Endothelial cell of umbilical vein (primary cell): ENCODE results near the gene CCDC81.

Experiments used
- EZH2 ChIP-seq: IDR thresholded peaks from 2 replicates; pipeline ENCODE4 v1.6.1; 2012; ENCODE audit warnings: borderline replicate concordance, low read depth, mild to moderate bottlenecking, moderate library complexity, low read length, inconsistent platforms; ENCODE audit not compliant: severe bottlenecking
- POLR2A ChIP-seq: IDR thresholded peaks from 2 replicates; pipeline ENCODE4 v1.6.1; 2012; ENCODE audit warnings: low read depth, mild to moderate bottlenecking, control low read depth, low read length
- TF ChIP-seq, protein P1 (sequence below), 2 donors: IDR thresholded peaks; 1 replicate in 1 of 2; 2 replicates in 1 of 2; pipeline ENCODE4 v1.5.1; 2011; ENCODE audit warnings: low read length in 2 of 2, mild to moderate bottlenecking in 2 of 2, moderate library complexity in 2 of 2, control low read depth in 1 of 2, inconsistent platforms in 1 of 2, low read depth in 1 of 2; ENCODE audit not compliant: insufficient read depth in 1 of 2; ENCODE audit errors: extremely low read depth in 1 of 2
- TF ChIP-seq, protein P2 (sequence below): IDR thresholded peaks from 2 replicates; pipeline ENCODE4 v1.6.1; 2011; ENCODE audit not compliant: insufficient read depth, insufficient read length

DNA sequence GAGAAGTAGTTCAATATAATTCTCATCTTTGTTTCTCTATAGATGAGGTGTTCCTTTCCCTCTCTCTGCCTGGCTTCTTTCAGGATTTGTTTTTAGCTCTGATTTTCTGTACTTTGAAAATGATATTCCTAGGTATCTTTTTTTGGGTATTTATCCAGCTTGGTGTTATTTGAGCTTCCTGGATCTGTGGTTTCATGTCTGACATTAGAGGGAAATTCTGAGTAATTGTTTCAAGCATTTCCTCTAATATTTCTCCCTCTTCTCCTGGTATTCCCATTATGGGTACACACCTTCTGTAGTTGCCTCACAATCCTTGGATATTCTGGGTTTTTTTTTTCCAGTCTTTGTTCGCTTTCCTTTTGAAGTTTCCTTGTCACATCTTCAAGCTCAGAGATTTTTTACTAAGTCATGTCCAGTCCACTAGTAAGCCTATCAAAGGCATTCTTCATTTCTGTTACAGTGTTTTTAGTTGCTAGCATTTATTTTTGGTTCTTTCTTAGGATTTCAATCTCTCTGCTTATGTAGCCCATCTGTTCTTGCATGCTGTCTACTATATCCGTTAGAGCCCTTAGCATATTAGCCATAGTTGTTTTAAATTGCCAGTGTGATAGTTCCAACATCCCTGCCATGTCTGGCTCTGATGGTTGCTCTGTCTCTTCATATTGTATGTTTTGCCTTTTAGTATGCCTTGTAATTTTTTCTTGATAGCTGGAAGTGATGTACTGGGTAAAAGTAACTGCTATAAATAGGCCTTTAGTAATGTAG lies 5.8 kb downstream of the CCDC81 start:
- TF ChIP-seq, protein P1, sequence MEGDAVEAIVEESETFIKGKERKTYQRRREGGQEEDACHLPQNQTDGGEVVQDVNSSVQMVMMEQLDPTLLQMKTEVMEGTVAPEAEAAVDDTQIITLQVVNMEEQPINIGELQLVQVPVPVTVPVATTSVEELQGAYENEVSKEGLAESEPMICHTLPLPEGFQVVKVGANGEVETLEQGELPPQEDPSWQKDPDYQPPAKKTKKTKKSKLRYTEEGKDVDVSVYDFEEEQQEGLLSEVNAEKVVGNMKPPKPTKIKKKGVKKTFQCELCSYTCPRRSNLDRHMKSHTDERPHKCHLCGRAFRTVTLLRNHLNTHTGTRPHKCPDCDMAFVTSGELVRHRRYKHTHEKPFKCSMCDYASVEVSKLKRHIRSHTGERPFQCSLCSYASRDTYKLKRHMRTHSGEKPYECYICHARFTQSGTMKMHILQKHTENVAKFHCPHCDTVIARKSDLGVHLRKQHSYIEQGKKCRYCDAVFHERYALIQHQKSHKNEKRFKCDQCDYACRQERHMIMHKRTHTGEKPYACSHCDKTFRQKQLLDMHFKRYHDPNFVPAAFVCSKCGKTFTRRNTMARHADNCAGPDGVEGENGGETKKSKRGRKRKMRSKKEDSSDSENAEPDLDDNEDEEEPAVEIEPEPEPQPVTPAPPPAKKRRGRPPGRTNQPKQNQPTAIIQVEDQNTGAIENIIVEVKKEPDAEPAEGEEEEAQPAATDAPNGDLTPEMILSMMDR (IDR thresholded peaks at IDR 0.05; ENCODE audit: extremely low read depth in 1 of 2, insufficient read depth in 1 of 2, low read depth in 1 of 2, low read length in 2 of 2) = no peak
- no peak for TF ChIP-seq POLR2A
- TF ChIP-seq EZH2 = no peak
- TF ChIP-seq, protein P2, sequence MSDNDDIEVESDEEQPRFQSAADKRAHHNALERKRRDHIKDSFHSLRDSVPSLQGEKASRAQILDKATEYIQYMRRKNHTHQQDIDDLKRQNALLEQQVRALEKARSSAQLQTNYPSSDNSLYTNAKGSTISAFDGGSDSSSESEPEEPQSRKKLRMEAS = no peak
